Upper lobe of left lung (tissue), 6 donors: ENCODE data around the gene MAD1L1. TPM values are rescaled to one million over a fixed set of nuclear protein-coding genes. Genes with fewer than 3 reads are reported as not detected.
"Not testable (repeated sequence)": the region's sequence is repeated elsewhere in the genome, so short reads cannot be mapped to it uniquely, and the experiment has no call there.

Experiments
- ATAC-seq, 2 donors: fragments of 200-7000 bp; cut with Tn5 transposase; one replicate each; pipeline ENCODE4 v1.9.1; 2022; ENCODE audit warnings: mild to moderate bottlenecking in 2 of 2, moderate library complexity in 2 of 2; ENCODE audit not compliant: low FRiP score in 2 of 2
- DNase-seq, 2 donors: peaks; one replicate each; pipeline ENCODE4 v3.0.0-alpha.2; 2019 to 2020
- H3K27ac ChIP-seq, 4 donors: fragments of 200-600 bp; sonication (generic); one replicate each; pipeline ENCODE4 v1.5.1; 2016 to 2019
- H3K27me3 ChIP-seq, 4 donors: fragments of 200-600 bp; sonication (generic); one replicate each; pipeline ENCODE4 v1.5.1; 2017 to 2019
- H3K36me3 ChIP-seq, 4 donors: fragments of 200-600 bp; sonication (generic); one replicate each; pipeline ENCODE4 v1.5.1; 2016 to 2019
- H3K4me1 ChIP-seq, 4 donors: fragments of 200-600 bp; sonication (generic); one replicate each; pipeline ENCODE4 v1.5.1; 2018 to 2019
- H3K4me3 ChIP-seq, 4 donors: fragments of 200-600 bp; sonication (generic); one replicate each; pipeline ENCODE4 v1.5.1; 2017 to 2019; ENCODE audit warnings: mild to moderate bottlenecking in 2 of 4, moderate library complexity in 1 of 4
- H3K9me3 ChIP-seq, 4 donors: fragments of 200-600 bp; sonication (generic); one replicate each; pipeline ENCODE4 v1.5.1; 2018 to 2019
- EP300 ChIP-seq, 4 donors: sonication (generic); formaldehyde crosslinking; IDR thresholded peaks; one replicate each; pipeline ENCODE4 v1.5.1; 2017; ENCODE audit warnings: antibody characterized with exemption in 4 of 4, control low read depth in 2 of 4
- POLR2A ChIP-seq, 4 donors: fragments of 450-650 bp; IDR thresholded peaks; one replicate each; pipeline ENCODE4 v1.5.1; 2016 to 2017; ENCODE audit warnings: antibody characterized with exemption in 4 of 4, mild to moderate bottlenecking in 2 of 4
- POLR2AphosphoS5 ChIP-seq, 2 donors: sonication (generic); formaldehyde crosslinking; IDR thresholded peaks; one replicate each; pipeline ENCODE4 v1.5.1; 2017; ENCODE audit warnings: antibody characterized with exemption in 2 of 2
- WGBS, 2 donors: methylation state at CpG; one replicate each; pipeline ENCODE4 v1.1.5; 2017 to 2018; 5-methylcytosine and 5-hydroxymethylcytosine counted together
- total RNA-seq, 6 donors: library from RNA; depleted of rRNA in 4 of 6; stranded (reverse); fragments of >200 nt in 4 of 6; gene quantifications; one replicate each; pipeline versions ENCODE4 v1.1.0 to v1.2.1, GENCODE V29; 2016 to 2021
- TF ChIP-seq, protein P1 (sequence below), 6 experiments: fragments of 450-650 bp in 4 of 6; fragments of 200-600 bp in 2 of 6; sonication (generic) in 2 of 6; IDR thresholded peaks; one replicate each; pipeline ENCODE4 v1.5.1; 2016 to 2019; ENCODE audit warnings: antibody characterized with exemption in 6 of 6
- donor health status: DM: no; HTN: no; CAD: no; lungs with moderate emphysema.
- donor health status: DM: no; HTN: yes; CAD: no; lungs with severe emphysema.

The MAD1L1 gene
- total RNA-seq, 6 donors from 2014 or later: 40.6 to 364 (median 65.6) TPM

DNA sequence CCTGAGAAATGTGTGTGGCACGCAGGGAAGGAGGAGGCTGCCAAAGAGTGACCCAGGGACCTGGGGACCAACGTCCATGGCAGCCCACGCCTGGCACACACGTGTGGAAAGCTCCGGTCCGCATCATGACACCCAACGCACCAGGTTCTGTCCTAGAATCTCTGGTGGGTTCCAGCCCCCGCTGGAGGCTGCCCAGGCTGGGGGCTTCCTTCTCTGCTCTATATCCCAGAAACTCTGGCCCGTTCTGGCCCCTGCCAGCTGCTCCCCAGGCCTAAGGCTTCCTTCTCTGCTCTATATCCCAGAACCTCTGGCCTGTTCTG, 300.8 kb downstream of the MAD1L1 start:
- Histone ChIP-seq H3K4me3 (no peak overlapping the region), H3K9me3 (no peaks in the 10 kb centered on the region), H3K27me3 (no peaks in the 10 kb centered on the region), H3K27ac (no peak overlapping the region), H3K4me1 (peaks cover 0 to 7% (median 0%) of the 10 kb centered on the region in 4 donors), H3K36me3 (peaks cover 0 to 6% (median 2%) of the 10 kb centered on the region in 4 donors)
- no peak for ATAC-seq
- no peak for TF ChIP-seq EP300 (IDR thresholded peaks at IDR 0.05)
- TF ChIP-seq, protein P1, sequence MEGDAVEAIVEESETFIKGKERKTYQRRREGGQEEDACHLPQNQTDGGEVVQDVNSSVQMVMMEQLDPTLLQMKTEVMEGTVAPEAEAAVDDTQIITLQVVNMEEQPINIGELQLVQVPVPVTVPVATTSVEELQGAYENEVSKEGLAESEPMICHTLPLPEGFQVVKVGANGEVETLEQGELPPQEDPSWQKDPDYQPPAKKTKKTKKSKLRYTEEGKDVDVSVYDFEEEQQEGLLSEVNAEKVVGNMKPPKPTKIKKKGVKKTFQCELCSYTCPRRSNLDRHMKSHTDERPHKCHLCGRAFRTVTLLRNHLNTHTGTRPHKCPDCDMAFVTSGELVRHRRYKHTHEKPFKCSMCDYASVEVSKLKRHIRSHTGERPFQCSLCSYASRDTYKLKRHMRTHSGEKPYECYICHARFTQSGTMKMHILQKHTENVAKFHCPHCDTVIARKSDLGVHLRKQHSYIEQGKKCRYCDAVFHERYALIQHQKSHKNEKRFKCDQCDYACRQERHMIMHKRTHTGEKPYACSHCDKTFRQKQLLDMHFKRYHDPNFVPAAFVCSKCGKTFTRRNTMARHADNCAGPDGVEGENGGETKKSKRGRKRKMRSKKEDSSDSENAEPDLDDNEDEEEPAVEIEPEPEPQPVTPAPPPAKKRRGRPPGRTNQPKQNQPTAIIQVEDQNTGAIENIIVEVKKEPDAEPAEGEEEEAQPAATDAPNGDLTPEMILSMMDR (IDR thresholded peaks at IDR 0.05): no peak
- TF ChIP-seq POLR2A (IDR thresholded peaks at IDR 0.05): no peak
- TF ChIP-seq POLR2AphosphoS5 (IDR thresholded peaks at IDR 0.05): no peak
- WGBS, 2 donors: 91 to 97% methylated on average over 9 of the region's 9 CpGs
- peak in 1 of 2 donors; percentile 50 for DNase-seq

DNA sequence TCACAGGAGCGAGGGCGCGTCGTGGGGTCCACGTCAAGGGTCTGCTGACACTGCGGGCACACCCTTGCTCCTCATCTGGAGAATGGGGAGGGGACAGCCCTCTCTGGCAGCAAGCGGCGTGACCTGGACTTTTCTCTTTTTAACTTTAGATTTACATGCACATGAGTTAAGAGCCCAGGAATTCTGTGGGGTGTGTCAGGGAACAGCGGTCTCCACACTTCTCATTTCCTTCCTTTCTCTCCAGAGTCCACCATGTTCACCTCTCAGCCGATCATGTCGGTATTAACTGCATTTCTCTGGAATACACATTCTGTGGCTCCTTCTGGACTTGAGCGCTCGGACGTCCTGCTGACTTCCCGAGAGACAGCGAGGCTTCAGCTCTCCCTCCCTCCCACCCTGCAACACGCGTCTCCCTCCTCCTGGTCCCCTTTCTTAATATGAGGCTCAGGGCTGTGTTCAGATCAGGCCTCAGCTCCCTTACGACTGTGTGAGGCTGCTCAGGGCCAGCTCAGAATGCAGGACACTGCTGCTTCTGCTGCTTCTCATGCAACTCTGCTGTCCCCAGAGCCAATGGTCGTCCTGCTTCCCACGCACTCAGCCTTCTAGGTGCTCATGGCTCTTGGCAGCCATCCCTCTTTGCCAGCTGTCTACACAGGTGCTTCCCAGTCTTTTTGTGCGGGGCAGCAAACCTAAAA, 301.3 kb downstream of the MAD1L1 start:
- Histone ChIP-seq H3K27me3 (no peaks in the 10 kb centered on the region), H3K4me3 (no peak overlapping the region), H3K36me3 (peaks cover 0 to 6% (median under 1%) of the 10 kb centered on the region in 4 donors), H3K27ac (no peak overlapping the region), H3K4me1 (peaks cover 0 to 7% (median 0%) of the 10 kb centered on the region in 4 donors), H3K9me3 (no peaks in the 10 kb centered on the region)
- 95 to 98% methylated on average over 22 of the region's 22 CpGs for WGBS, 2 donors
- ATAC-seq: no peak
- TF ChIP-seq EP300 (IDR thresholded peaks at IDR 0.05) (no peak), POLR2AphosphoS5 (IDR thresholded peaks at IDR 0.05) (no peak), POLR2A (IDR thresholded peaks at IDR 0.05) (no peak)
- TF ChIP-seq, protein P1 (IDR thresholded peaks at IDR 0.05): no peak
- DNase-seq: no peak

DNA sequence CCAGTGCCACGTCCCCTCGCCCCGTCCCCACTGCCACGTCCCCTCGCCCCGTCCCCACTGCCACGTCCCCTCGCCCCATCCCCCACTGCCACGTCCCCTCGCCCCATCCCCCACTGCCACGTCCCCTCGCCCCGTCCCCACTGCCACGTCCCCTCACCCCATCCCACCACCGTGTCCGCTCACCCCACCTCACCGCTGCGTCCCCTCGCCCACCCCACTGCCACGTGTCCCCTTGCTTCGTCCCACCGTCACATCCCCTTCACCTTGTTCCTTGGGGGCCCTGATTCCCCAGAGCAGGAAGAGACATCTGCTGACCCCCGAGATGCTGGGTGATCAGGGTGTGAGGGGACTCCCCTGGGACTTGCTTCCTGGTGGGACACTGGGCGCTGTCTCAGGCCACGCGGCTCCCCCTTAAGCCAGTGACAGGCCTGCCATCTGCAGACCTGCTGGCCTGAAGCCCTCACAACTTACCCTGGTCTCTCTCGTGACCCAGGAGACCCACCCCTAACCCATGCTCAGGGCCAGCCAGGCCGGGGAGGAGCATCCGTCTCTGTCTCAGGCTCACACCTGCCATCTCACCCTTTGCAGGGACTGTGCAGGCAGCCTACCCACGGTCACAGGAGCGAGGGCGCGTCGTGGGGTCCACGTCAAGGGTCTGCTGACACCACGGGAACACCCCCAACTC, 302.2 kb downstream of the MAD1L1 start:
- Histone ChIP-seq H3K9me3 (no peaks in the 10 kb centered on the region), H3K4me1 (peaks cover 0 to 7% (median 0%) of the 10 kb centered on the region in 4 donors), H3K27ac (no peak overlapping the region), H3K36me3 (peaks cover 0 to 6% (median 0%) of the 10 kb centered on the region in 4 donors), H3K27me3 (no peaks in the 10 kb centered on the region), H3K4me3 (no peak overlapping the region)
- ATAC-seq (no peak), DNase-seq (peak in 1 of 2 donors; percentile 49)
- 92 to 99% methylated on average over 15 to 22 of the region's 36 CpGs for WGBS, 2 donors
- TF ChIP-seq, protein P1 (IDR thresholded peaks at IDR 0.05): no peak
- TF ChIP-seq EP300 (IDR thresholded peaks at IDR 0.05): no peak
- TF ChIP-seq POLR2A (IDR thresholded peaks at IDR 0.05): no peak
- no peak for TF ChIP-seq POLR2AphosphoS5 (IDR thresholded peaks at IDR 0.05)

DNA sequence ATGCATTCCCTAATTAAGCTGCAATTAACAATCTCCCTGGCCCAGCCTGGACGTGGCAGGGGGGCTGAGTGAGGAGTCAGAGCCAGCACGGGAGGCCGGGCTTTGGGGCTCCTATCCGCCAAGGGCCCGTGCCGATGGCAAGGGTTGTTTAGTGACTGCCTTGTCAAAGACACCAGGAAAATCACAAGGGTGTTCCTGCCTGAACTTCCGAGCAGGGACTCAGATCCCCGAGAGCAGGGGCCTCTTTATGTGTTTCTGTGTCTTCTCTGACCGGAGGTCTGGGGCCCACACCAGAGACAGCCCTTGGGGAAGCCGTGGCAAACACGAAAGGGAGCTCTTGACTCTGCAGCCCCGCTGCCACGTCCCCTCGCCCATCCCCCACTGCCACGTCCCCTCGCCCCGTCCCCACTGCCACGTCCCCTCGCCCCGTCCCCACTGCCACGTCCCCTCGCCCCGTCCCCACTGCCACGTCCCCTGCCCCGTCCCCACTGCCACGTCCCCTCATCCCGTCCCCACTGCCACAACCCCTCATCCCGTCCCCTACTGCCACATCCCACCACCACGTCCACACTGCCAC, 303.3 kb downstream of the MAD1L1 start:
- not testable (repeated sequence) for ATAC-seq, H3K27ac ChIP-seq, H3K9me3 ChIP-seq, H3K27me3 ChIP-seq, H3K36me3 ChIP-seq, H3K4me3 ChIP-seq, H3K4me1 ChIP-seq
- DNase-seq: peak in 1 of 2 donors; percentile 60
- WGBS, 2 donors: 94% methylated on average over 13 to 22 of the region's 29 CpGs

DNA sequence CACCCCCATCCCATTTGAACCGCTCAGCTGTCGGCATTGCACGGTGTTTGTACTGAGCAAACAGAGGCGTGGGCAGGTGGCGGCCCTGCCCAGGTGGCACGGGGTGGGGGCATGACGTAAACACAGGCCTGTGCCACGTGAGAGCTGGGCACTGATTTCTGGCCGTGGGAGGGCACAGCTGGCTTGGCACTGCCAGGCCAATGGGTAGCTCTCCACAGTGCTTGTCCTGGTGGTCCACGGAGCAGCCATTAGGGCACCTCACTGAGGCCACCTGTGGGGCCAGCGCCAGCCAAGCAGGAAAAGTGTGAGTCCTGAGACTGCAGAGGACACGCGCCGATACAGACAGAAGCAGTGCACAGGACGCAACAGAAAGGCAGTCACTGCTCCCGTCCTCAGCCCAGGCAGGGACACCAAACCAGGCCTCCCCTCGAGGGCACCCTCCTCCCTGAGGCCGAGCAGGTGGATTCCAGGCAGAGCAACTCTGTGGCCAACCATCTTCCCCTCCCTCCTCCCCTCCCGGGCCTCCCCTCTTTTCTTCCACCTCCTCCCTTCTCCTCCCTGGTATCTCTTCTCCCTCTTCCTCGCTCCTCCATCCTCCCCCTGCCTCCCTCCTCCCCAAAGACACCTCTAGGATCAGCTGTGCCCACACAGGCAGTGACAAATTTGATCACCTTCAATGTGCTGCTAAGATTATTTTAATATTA, 303.9 kb downstream of the MAD1L1 start:
- no peak overlapping the region for H3K27ac ChIP-seq
- H3K4me1 ChIP-seq: peaks cover 0 to 7% (median 0%) of the 10 kb centered on the region in 4 donors
- 79 to 85% methylated on average over 12 to 20 of the region's 20 CpGs for WGBS, 2 donors
- DNase-seq (peak; percentile 66 to 86), ATAC-seq (peak; percentile 45 to 80)
- H3K36me3 ChIP-seq: peaks cover 0 to 3% (median 0%) of the 10 kb centered on the region in 4 donors
- no peaks in the 10 kb centered on the region for H3K27me3 ChIP-seq
- TF ChIP-seq POLR2AphosphoS5 (IDR thresholded peaks at IDR 0.05) (no peak), POLR2A (IDR thresholded peaks at IDR 0.05) (no peak), EP300 (IDR thresholded peaks at IDR 0.05) (no peak)
- TF ChIP-seq, protein P1 (IDR thresholded peaks at IDR 0.05): no peak
- no peaks in the 10 kb centered on the region for H3K9me3 ChIP-seq
- no peak overlapping the region for H3K4me3 ChIP-seq
